Measurements from ENCODE around the gene PI3.

GRCh38 chr20:45153752-45154151, 20.9 kb upstream of the PI3 start:
- TF ChIP-seq, protein P1, sequence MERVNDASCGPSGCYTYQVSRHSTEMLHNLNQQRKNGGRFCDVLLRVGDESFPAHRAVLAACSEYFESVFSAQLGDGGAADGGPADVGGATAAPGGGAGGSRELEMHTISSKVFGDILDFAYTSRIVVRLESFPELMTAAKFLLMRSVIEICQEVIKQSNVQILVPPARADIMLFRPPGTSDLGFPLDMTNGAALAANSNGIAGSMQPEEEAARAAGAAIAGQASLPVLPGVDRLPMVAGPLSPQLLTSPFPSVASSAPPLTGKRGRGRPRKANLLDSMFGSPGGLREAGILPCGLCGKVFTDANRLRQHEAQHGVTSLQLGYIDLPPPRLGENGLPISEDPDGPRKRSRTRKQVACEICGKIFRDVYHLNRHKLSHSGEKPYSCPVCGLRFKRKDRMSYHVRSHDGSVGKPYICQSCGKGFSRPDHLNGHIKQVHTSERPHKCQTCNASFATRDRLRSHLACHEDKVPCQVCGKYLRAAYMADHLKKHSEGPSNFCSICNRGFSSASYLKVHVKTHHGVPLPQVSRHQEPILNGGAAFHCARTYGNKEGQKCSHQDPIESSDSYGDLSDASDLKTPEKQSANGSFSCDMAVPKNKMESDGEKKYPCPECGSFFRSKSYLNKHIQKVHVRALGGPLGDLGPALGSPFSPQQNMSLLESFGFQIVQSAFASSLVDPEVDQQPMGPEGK (CRISPR knock-in tag; IDR thresholded peaks at IDR 0.05; ENCODE audit: borderline replicate concordance): no peak
- TF ChIP-seq RARB (CRISPR knock-in tag; IDR thresholded peaks at IDR 0.05) (no peak), ZFP30 (CRISPR knock-in tag; IDR thresholded peaks at IDR 0.05) (no peak), ZNF70 (CRISPR knock-in tag; IDR thresholded peaks at IDR 0.05) (no peak), ISL1 (CRISPR knock-in tag; IDR thresholded peaks at IDR 0.05) (no peak), ARNTL (CRISPR knock-in tag; IDR thresholded peaks at IDR 0.05; ENCODE audit: borderline replicate concordance, low read depth) (no peak), PPARA (CRISPR knock-in tag; IDR thresholded peaks at IDR 0.05; ENCODE audit: borderline replicate concordance) (no peak), ZNF8 (CRISPR knock-in tag; IDR thresholded peaks at IDR 0.05) (no peak), ZFP3 (CRISPR knock-in tag; IDR thresholded peaks at IDR 0.05) (no peak)
- TF ChIP-seq, protein P2, sequence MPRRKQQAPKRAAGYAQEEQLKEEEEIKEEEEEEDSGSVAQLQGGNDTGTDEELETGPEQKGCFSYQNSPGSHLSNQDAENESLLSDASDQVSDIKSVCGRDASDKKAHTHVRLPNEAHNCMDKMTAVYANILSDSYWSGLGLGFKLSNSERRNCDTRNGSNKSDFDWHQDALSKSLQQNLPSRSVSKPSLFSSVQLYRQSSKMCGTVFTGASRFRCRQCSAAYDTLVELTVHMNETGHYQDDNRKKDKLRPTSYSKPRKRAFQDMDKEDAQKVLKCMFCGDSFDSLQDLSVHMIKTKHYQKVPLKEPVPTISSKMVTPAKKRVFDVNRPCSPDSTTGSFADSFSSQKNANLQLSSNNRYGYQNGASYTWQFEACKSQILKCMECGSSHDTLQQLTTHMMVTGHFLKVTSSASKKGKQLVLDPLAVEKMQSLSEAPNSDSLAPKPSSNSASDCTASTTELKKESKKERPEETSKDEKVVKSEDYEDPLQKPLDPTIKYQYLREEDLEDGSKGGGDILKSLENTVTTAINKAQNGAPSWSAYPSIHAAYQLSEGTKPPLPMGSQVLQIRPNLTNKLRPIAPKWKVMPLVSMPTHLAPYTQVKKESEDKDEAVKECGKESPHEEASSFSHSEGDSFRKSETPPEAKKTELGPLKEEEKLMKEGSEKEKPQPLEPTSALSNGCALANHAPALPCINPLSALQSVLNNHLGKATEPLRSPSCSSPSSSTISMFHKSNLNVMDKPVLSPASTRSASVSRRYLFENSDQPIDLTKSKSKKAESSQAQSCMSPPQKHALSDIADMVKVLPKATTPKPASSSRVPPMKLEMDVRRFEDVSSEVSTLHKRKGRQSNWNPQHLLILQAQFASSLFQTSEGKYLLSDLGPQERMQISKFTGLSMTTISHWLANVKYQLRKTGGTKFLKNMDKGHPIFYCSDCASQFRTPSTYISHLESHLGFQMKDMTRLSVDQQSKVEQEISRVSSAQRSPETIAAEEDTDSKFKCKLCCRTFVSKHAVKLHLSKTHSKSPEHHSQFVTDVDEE (CRISPR knock-in tag; IDR thresholded peaks at IDR 0.05): no peak
- TF ChIP-seq, protein P3, sequence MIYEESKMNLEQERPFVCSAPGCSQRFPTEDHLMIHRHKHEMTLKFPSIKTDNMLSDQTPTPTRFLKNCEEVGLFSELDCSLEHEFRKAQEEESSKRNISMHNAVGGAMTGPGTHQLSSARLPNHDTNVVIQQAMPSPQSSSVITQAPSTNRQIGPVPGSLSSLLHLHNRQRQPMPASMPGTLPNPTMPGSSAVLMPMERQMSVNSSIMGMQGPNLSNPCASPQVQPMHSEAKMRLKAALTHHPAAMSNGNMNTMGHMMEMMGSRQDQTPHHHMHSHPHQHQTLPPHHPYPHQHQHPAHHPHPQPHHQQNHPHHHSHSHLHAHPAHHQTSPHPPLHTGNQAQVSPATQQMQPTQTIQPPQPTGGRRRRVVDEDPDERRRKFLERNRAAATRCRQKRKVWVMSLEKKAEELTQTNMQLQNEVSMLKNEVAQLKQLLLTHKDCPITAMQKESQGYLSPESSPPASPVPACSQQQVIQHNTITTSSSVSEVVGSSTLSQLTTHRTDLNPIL (CRISPR knock-in tag; IDR thresholded peaks at IDR 0.05; ENCODE audit: low read depth): no peak

Data from SK-N-SH treated with all-trans-retinoic acid at 6 μM for 48 hours (cell line).